Activated CD8-positive, alpha-beta T cell treated with anti-CD3 and anti-CD28 coated beads, Interleukin-2, amount 10 ng/mL, durations not matched to agents 7 days and 5 days (primary cell): Measurements from ENCODE around the gene DCX. TPM values are rescaled to one million over a fixed set of nuclear protein-coding genes. Genes with fewer than 3 reads are reported as not detected.

Experiments
- ATAC-seq: fragments of 150-1000 bp; cut with Tn5 transposase; one replicate; pipeline ENCODE4 v1.10.0; 2021; ENCODE audit warnings: moderate library complexity
- CTCF ChIA-PET: fragments of 350-600 bp; sonication (Branson Sonifier 250); formaldehyde crosslinking; loops from one replicate; lab custom pipeline; 2021; ENCODE audit warnings: antibody characterized with exemption; lab: Charles Lee
- POLR2A ChIA-PET: fragments of 350-600 bp; sonication (Branson Sonifier 250); formaldehyde crosslinking; loops from one replicate; lab custom pipeline; 2021; ENCODE audit warnings: antibody characterized with exemption; lab: Charles Lee
- DNase-seq: peaks from one replicate; pipeline ENCODE4 v3.0.0-alpha.2; 2020
- H3K27ac Mint-ChIP-seq: one replicate; pipeline ENCODE4 v1.8.0; 2021; ENCODE audit warnings: mild to moderate bottlenecking, mixed read lengths
- H3K27me3 Mint-ChIP-seq: one replicate; pipeline ENCODE4 v1.8.0; 2021; ENCODE audit warnings: low read depth, mixed read lengths
- H3K36me3 Mint-ChIP-seq: one replicate; pipeline ENCODE4 v1.8.0; 2021; ENCODE audit warnings: low read depth, mixed read lengths
- H3K4me1 Mint-ChIP-seq: one replicate; pipeline ENCODE4 v1.8.0; 2021; ENCODE audit warnings: low read depth, mixed read lengths
- H3K4me3 Mint-ChIP-seq: one replicate; pipeline ENCODE4 v1.8.0; 2021; ENCODE audit warnings: mild to moderate bottlenecking, mixed read lengths
- H3K9me3 Mint-ChIP-seq: one replicate; pipeline ENCODE4 v1.8.0; 2022; ENCODE audit warnings: mixed read lengths; ENCODE audit not compliant: insufficient read depth
- total RNA-seq, 2 experiments: library from RNA; stranded (reverse); gene quantifications; one replicate each; pipeline ENCODE4 v1.2.3, GENCODE V29; 2021

The DCX gene
- total RNA-seq, 2 experiments from 2014 or later = not detected

DNA sequence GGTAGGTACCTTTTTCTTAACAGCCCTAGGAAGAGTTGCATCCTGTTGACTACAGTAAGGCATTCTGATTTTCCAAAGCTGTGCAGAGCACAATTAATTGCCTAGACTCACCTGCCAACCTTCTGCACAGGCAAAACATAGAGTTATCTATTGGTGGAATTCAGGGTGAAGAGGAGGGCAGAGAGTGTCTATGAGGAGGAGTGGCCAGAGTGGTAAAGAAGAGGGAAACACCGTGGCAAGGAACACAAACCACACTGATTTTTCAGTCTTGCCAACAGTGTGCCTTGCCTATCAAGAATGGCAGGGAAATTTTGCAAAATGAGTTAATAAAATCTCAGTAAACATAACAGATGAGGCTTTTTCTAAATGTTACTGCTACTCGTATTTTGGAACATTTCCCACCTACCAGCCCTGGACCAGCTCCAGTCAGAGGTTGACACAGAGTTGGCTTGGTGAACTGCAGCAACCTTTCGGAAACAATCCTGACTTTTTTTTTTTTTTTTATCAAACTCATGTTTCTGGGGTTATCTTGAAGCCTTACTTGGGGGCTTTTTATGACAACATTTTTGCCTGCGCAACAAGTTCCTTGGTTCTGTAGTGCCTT is 73.8 kb downstream of the DCX start:
- Mint-ChIP-seq H3K27ac (no peak overlapping the region), H3K27me3 (no peaks in the 10 kb centered on the region), H3K4me3 (no peak overlapping the region), H3K36me3 (no peaks in the 10 kb centered on the region), H3K4me1 (no peaks in the 10 kb centered on the region), H3K9me3 (no peaks in the 10 kb centered on the region)
- POLR2A ChIA-PET = no interaction called here
- CTCF ChIA-PET = no interaction called here
- DNase-seq (no peak), ATAC-seq (no peak)

DNA sequence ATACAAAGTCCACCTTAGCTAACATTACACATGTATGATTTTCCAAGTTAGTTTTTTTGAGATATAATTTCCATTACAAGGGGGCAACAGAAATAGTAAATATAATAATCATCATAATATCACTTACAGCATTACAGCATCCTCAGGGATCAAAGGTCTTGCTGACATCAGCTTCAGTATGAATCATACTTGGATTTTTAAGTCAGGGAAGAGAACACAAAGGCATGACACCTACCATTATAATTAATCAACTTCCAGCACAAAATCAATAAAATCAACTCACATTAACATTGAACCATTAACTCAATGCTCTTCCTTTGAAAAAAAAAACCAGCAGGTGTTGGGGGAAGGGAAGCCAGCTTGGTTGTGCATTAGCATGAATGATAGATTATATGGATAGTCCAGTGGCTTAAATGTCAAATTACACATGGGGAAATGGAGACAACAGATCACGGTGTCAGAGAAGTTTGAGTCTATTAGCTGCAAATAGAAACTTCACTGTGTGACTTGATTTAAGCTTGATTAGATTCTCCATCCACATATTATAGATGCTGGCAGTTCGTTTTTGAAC is 74.8 kb downstream of the DCX start:
- H3K4me3 Mint-ChIP-seq = no peak overlapping the region
- no peak overlapping the region for H3K27ac Mint-ChIP-seq
- DNase-seq (no peak), ATAC-seq (no peak)
- no peaks in the 10 kb centered on the region for H3K36me3 Mint-ChIP-seq
- H3K4me1 Mint-ChIP-seq = no peaks in the 10 kb centered on the region
- POLR2A ChIA-PET = no interaction called here
- H3K27me3 Mint-ChIP-seq = no peaks in the 10 kb centered on the region
- no peaks in the 10 kb centered on the region for H3K9me3 Mint-ChIP-seq
- CTCF ChIA-PET = no interaction called here

DNA sequence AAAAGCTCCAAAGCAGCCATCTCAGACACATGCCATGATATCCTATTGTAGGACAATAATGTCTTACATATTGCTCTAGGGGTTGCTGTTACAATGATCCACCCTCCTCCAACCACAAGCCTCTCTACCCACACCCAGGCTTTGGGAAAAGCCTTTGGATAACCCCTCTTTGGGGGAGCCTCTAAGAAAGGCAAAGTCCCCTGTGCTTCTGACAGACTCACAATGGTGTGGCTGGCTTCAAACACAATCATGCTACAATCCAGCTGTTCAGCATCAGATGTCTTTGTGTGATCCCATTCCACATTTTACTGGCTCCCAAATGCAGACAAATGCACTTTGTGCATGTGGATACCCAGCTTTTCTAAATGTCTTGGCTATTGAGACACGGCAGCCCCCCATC is 75.9 kb downstream of the DCX start:
- POLR2A ChIA-PET = no interaction called here
- H3K27ac Mint-ChIP-seq = no peak overlapping the region
- CTCF ChIA-PET = no interaction called here
- no peaks in the 10 kb centered on the region for H3K4me1 Mint-ChIP-seq
- DNase-seq (no peak), ATAC-seq (no peak)
- no peaks in the 10 kb centered on the region for H3K9me3 Mint-ChIP-seq
- no peaks in the 10 kb centered on the region for H3K36me3 Mint-ChIP-seq
- H3K4me3 Mint-ChIP-seq = no peak overlapping the region
- no peaks in the 10 kb centered on the region for H3K27me3 Mint-ChIP-seq

DNA sequence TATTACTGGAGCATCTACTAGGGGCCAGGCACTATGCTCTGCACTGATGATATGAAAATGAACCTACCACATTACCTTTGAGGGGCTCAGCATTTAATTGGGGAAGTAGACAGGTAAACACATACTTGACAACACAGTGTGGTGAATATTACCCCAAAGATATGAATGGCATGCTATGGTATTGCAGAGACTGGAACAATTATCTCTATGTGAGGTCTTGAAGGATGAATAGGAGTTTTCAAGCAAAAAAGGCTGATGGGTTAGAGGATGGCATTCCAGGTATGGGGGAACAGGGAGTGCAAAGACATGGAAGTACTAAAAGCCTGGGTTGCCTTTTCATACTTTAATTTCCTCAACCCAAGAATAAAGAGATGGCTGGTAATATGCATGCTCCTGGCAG is 82.6 kb downstream of the DCX start:
- ATAC-seq (no peak), DNase-seq (no peak)
- POLR2A ChIA-PET = no interaction called here
- no peak overlapping the region for H3K27ac Mint-ChIP-seq
- no peaks in the 10 kb centered on the region for H3K4me1 Mint-ChIP-seq
- H3K4me3 Mint-ChIP-seq = no peak overlapping the region
- H3K27me3 Mint-ChIP-seq = no peaks in the 10 kb centered on the region
- H3K36me3 Mint-ChIP-seq = no peaks in the 10 kb centered on the region
- no peaks in the 10 kb centered on the region for H3K9me3 Mint-ChIP-seq
- CTCF ChIA-PET = no interaction called here

DNA sequence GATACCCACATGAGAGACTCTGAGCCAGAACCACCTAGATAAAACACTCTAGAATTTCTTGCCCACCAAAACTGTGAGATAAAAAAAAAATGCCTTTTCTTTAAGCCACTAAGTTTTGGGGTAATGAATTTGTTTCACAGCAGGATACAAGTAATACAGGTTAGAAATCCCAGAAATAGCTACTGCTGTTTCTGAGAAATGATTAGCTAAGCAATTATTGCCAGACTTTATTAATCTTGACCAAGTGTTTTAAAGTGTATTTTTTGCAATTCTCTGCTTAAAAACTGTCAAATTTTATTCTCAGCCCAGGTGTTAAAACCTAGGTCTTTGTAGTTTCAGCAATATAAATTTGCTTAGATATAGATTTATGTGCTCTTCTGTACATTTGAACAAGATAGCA is 83.1 kb downstream of the DCX start:
- ATAC-seq (no peak), DNase-seq (no peak)
- ChIA-PET CTCF (no interaction called here), POLR2A (no interaction called here)
- Mint-ChIP-seq H3K36me3 (no peaks in the 10 kb centered on the region), H3K4me1 (no peaks in the 10 kb centered on the region), H3K27ac (no peak overlapping the region), H3K27me3 (no peaks in the 10 kb centered on the region), H3K9me3 (no peaks in the 10 kb centered on the region), H3K4me3 (no peak overlapping the region)

DNA sequence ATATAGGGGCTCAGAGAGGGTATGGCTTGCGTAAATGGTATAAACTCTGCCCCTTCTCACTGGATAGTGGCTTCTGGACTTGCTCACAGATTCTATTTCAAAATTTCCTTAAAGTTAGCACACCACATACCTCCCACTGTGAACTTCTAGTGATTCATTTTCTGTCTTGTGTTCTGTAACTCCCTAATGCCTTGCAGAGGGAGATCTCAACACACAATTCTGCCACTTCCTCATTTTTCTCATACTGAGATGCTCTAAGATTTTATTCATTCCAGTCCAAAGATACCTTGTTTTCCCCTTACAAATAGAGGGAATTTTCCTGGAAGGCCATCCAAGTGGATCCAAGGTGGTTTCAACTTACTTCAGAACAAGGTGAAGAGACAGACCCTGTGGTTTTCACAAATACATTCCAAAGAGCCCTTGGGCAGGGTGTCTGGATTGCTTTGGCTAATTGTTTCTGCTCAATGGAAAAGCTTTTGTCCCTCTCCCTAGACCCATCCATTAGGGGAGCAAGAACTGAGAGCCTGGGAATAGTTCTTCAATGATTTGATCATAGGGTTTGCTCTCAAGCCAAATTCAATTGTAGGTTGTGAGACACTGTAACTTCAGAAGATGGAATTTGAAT is 89.6 kb downstream of the DCX start:
- CTCF ChIA-PET = no interaction called here
- Mint-ChIP-seq H3K36me3 (no peaks in the 10 kb centered on the region), H3K27ac (no peak overlapping the region), H3K4me3 (no peak overlapping the region), H3K27me3 (no peaks in the 10 kb centered on the region), H3K9me3 (no peaks in the 10 kb centered on the region), H3K4me1 (no peaks in the 10 kb centered on the region)
- ATAC-seq (no peak), DNase-seq (no peak)
- POLR2A ChIA-PET = no interaction called here

DNA sequence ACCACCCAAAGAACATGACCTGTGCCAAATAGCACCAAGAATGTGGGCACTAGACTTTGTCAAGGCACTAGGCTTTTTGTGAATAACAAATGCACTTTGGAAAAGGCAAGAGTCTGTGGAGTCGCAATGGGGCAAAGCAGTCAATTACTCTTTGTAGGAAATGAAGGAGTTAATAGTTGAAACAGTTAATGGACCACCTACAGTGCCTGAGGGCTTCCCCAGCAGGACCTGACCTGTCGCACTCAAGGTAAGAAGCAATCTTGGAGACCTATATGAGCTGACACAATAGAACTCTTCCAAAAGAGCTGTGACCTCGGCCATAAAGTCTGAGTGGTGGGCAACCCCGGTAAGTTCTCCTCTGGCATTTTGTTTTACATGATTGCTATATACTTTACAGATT is 92.5 kb downstream of the DCX start:
- Mint-ChIP-seq H3K27ac (no peak overlapping the region), H3K36me3 (no peaks in the 10 kb centered on the region), H3K4me3 (no peak overlapping the region), H3K9me3 (no peaks in the 10 kb centered on the region), H3K27me3 (no peaks in the 10 kb centered on the region), H3K4me1 (no peaks in the 10 kb centered on the region)
- ATAC-seq (no peak), DNase-seq (no peak)
- CTCF ChIA-PET = no interaction called here
- POLR2A ChIA-PET = no interaction called here

DNA sequence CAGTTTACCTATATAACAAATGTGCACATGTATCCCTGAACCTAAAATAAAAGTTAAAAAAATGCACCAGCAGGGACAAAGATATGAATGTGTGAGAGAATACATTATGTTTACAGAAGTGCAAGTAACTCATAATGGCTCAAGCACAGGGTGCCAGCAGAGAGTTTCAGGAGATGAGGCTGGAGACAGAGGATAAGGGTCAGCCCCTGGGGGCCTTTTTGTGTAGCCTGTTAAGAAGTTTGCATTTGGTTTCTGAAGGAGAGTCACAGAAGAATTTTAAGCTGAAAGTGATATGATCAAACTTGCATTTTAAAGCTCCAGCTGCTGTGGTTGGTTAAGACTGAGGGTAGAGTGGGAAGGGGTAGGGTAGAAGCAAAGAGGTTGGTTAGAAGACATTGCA is 93.1 kb downstream of the DCX start:
- Mint-ChIP-seq H3K36me3 (no peaks in the 10 kb centered on the region), H3K9me3 (no peaks in the 10 kb centered on the region), H3K27me3 (no peaks in the 10 kb centered on the region), H3K4me1 (no peaks in the 10 kb centered on the region), H3K4me3 (no peak overlapping the region), H3K27ac (no peak overlapping the region)
- ATAC-seq = no peak
- CTCF ChIA-PET = no interaction called here
- POLR2A ChIA-PET = no interaction called here
- DNase-seq = no peak

DNA sequence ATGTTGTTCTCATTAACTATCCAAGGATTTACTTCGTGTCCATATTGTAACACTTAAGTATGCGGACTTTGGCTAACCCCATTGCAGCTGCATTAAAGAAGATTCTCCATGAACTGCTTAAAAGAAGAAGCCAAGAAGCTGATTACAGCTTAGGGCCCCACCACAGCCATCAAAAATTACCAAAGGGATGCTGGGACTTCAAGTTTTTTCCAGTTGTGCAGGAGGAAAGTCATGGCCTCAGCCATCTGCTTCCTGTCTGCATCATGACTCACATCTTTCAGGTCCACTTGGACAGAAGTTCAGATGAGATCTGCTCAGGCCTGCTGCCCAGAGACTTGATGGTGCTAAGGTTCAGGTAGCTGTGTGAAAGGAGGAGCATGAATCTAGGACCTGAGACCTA is 102.9 kb downstream of the DCX start:
- Mint-ChIP-seq H3K4me3 (no peak overlapping the region), H3K27ac (no peak overlapping the region), H3K27me3 (no peaks in the 10 kb centered on the region), H3K4me1 (no peaks in the 10 kb centered on the region), H3K9me3 (no peaks in the 10 kb centered on the region), H3K36me3 (no peaks in the 10 kb centered on the region)
- ATAC-seq (no peak), DNase-seq (no peak)
- ChIA-PET POLR2A (no interaction called here), CTCF (no interaction called here)

DNA sequence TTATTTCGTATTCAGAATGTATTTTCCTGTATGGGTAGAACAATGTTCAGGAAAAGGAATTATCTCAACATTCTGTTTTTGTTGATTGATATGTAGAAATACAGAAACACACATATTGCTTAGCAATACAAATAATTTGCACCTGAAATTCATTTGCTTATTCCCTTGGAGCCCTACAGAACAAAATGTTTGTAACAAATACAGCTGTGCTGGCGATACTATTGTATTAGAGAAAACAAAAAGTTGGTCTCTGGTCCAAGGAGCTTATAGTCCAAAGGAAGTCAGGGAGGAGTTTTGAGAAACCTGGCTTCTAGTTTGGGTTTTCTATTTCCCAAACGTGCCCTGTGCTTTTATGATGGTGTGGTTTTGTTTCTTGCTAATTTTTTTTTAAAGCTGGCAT is 104.0 kb downstream of the DCX start:
- no peak for DNase-seq
- ChIA-PET POLR2A (no interaction called here), CTCF (no interaction called here)
- H3K27ac Mint-ChIP-seq = no peak overlapping the region
- no peak for ATAC-seq
- no peaks in the 10 kb centered on the region for H3K27me3 Mint-ChIP-seq
- H3K4me1 Mint-ChIP-seq = no peaks in the 10 kb centered on the region
- no peaks in the 10 kb centered on the region for H3K36me3 Mint-ChIP-seq
- no peak overlapping the region for H3K4me3 Mint-ChIP-seq
- no peaks in the 10 kb centered on the region for H3K9me3 Mint-ChIP-seq

DNA sequence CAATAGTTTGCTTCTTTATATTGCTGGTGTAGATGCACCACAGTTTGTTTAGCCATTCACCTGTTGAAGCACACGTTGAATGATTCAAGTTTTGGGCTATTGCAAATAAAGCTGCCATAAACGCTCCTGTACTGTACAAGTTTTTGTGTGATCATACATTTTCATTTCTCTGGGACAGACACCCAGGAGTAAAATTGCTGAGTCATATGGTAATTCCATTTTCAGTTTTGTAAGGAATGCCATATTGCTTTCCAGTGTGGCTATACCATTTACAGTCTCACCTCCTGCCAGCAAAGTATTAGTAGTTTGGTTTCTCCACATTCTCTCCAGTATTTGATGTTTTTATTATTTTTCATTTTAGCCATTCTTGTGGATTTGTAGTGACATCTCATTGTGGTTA is 109.7 kb downstream of the DCX start:
- no peak overlapping the region for H3K4me3 Mint-ChIP-seq
- ChIA-PET CTCF (no interaction called here), POLR2A (no interaction called here)
- DNase-seq = no peak
- H3K36me3 Mint-ChIP-seq = no peaks in the 10 kb centered on the region
- no peaks in the 10 kb centered on the region for H3K9me3 Mint-ChIP-seq
- ATAC-seq = no peak
- no peaks in the 10 kb centered on the region for H3K27me3 Mint-ChIP-seq
- H3K4me1 Mint-ChIP-seq = no peaks in the 10 kb centered on the region
- no peak overlapping the region for H3K27ac Mint-ChIP-seq

DNA sequence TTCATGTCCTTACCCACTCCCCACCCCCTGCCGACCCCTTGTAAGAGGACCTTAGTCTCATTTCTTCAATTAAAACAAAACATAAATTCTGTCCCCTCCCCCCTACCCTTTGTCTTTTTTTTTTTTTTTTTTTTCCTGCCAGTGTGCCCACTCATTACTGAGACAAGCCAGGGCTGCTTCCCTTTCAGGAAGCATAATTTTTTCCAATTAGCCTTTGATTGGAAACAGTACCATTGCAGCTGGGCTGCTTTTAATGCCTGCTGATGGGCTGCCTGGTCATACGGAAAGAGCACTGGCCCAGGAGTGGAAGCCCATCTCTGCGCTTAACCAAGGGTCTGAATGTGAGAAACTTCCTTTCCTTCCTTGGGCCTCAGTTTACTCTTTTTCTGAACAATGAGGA is 123.2 kb downstream of the DCX start:
- ATAC-seq (no peak), DNase-seq (no peak)
- no peak overlapping the region for H3K4me3 Mint-ChIP-seq
- H3K36me3 Mint-ChIP-seq = no peaks in the 10 kb centered on the region
- H3K9me3 Mint-ChIP-seq = no peaks in the 10 kb centered on the region
- ChIA-PET CTCF (no interaction called here), POLR2A (no interaction called here)
- no peak overlapping the region for H3K27ac Mint-ChIP-seq
- H3K4me1 Mint-ChIP-seq = no peaks in the 10 kb centered on the region
- no peaks in the 10 kb centered on the region for H3K27me3 Mint-ChIP-seq
